Testis (tissue), 3 donors: ENCODE results near the gene MFSD11. TPM values are rescaled to one million over a fixed set of nuclear protein-coding genes. Genes with fewer than 3 reads are reported as not detected.
"Not testable (repeated sequence)": the region's sequence is repeated elsewhere in the genome, so short reads cannot be mapped to it uniquely, and the experiment has no call there.

ENCODE experiments used
- DNase-seq: peaks from one replicate; pipeline ENCODE4 v3.0.0-alpha.2; 2019
- H3K27ac ChIP-seq, 2 donors: fragments of 200-600 bp; sonication (generic); one replicate each; pipeline ENCODE4 v1.5.1; 2019
- H3K27me3 ChIP-seq: fragments of 200-600 bp; sonication (generic); one replicate; pipeline ENCODE4 v1.5.1; 2019
- H3K36me3 ChIP-seq: fragments of 200-600 bp; sonication (generic); one replicate; pipeline ENCODE4 v1.5.1; 2017; ENCODE audit warnings: low read depth; ENCODE audit errors: missing control alignments
- H3K4me1 ChIP-seq: fragments of 200-600 bp; sonication (generic); one replicate; pipeline ENCODE4 v1.5.1; 2019
- H3K4me3 ChIP-seq, 2 donors: fragments of 200-600 bp; sonication (generic); one replicate each; pipeline ENCODE4 v1.5.1; 2017 to 2019
- H3K9me3 ChIP-seq: fragments of 200-600 bp; sonication (generic); one replicate; pipeline ENCODE4 v1.5.1; 2017
- CTCF ChIP-seq, 3 experiments: fragments of 450-650 bp in 2 of 3; fragments of 200-600 bp in 1 of 3; sonication (generic) in 1 of 3; IDR thresholded peaks; one replicate each; pipeline ENCODE4 v1.5.1; 2016 to 2019; ENCODE audit warnings: antibody characterized with exemption in 3 of 3, mild to moderate bottlenecking in 2 of 3, moderate library complexity in 1 of 3
- POLR2A ChIP-seq: fragments of 450-650 bp; IDR thresholded peaks from one replicate; pipeline ENCODE4 v1.6.1; 2017; ENCODE audit warnings: antibody characterized with exemption, mild to moderate bottlenecking, moderate library complexity
- WGBS, 2 donors: methylation state at CpG; one replicate each; pipeline ENCODE4 v1.1.5; 2018; 5-methylcytosine and 5-hydroxymethylcytosine counted together
- intact Hi-C: fragments of 100-400 bp; cut with DNase I; formaldehyde crosslinking; loops from one replicate; pipeline ENCODE4 v1.15.1; 2023; ENCODE audit warnings: low total_unique reads
- polyA plus RNA-seq: library from polyadenylated mRNA; stranded (reverse); fragments of 350-450 nt; fragmentation: Illumina TruSeq; extraction: RNeasy Lipid Tissue Mini Kit (QIAGEN cat#74804); gene quantifications from one replicate; pipeline ENCODE4 v1.2.3, GENCODE V29; 2014; ENCODE audit warnings: low read depth, low replicate concordance; ENCODE audit not compliant: insufficient read depth
- total RNA-seq, 2 donors: library from RNA; depleted of rRNA; stranded (reverse); fragments of >200 nt; gene quantifications; one replicate each; pipeline ENCODE4 v1.2.3, GENCODE V29; 2016

MFSD11 gene
- total and polyA plus RNA-seq, 3 donors from 2014 or later: 38.5 to 102 (median 51.7) TPM

GRCh38 chr17:76737082-76737675, 740 bp upstream of the MFSD11 start, which contains the start of gene SRSF2:
Gene SRSF2, minus strand, starts transcription at chr17:76737331. Its CDS starts 171 bp downstream, at chr17:76737160.
- peak within 1 kb of the TSS; percentile 99 for H3K4me3 ChIP-seq
- no peaks in the 10 kb centered on the region for H3K36me3 ChIP-seq
- peaks cover 31% of the 10 kb centered on the region for H3K4me1 ChIP-seq
- H3K27me3 ChIP-seq: no peaks in the 10 kb centered on the region
- TF ChIP-seq POLR2A: peak; percentile 99
- TF ChIP-seq CTCF (IDR thresholded peaks at IDR 0.05): no peak
- DNase-seq: peak; percentile 98
- intact Hi-C loops: no loop called here
- H3K9me3 ChIP-seq: no peaks in the 10 kb centered on the region
- 0% methylated on average over 49 of the region's 60 CpGs; no CpG with 5 or more reads in 1 of the 2 donors for WGBS, 2 donors
- H3K27ac ChIP-seq: peak within 1 kb of the TSS; percentile 97 to 98

- H3K27ac ChIP-seq: peak overlapping the region in 1 of 2 donors; percentile 97
- intact Hi-C loops: no loop called here
- peak overlapping the region; percentile 99 for H3K4me3 ChIP-seq
- WGBS, 2 donors: 1 to 2% methylated on average over 7 of the region's 7 CpGs
- TF ChIP-seq POLR2A (no peak), CTCF (IDR thresholded peaks at IDR 0.05) (no peak)
- no peaks in the 10 kb centered on the region for H3K27me3 ChIP-seq
- H3K36me3 ChIP-seq: no peaks in the 10 kb centered on the region
- no peak for DNase-seq
- H3K9me3 ChIP-seq: no peaks in the 10 kb centered on the region
- peaks cover 22% of the 10 kb centered on the region for H3K4me1 ChIP-seq
Observed at GRCh38 chr17:76738468-76738850, 540 bp downstream of the MFSD11 start.

- peaks cover 13% of the 10 kb centered on the region for H3K4me1 ChIP-seq
- H3K36me3 ChIP-seq, intact Hi-C loops, H3K27ac ChIP-seq, H3K9me3 ChIP-seq, H3K4me3 ChIP-seq, DNase-seq, H3K27me3 ChIP-seq: not testable (repeated sequence)
- WGBS, 2 donors: 62 to 66% methylated on average over 17 of the region's 17 CpGs
Observed at GRCh38 chr17:76739568-76740115, 1.7 kb downstream of the MFSD11 start.

GRCh38 chr17:76740329-76741118, 2.6 kb downstream of the MFSD11 start:
- Histone ChIP-seq H3K36me3 (no peaks in the 10 kb centered on the region), H3K27ac (no peak overlapping the region), H3K4me1 (peaks cover 8% of the 10 kb centered on the region), H3K9me3 (no peaks in the 10 kb centered on the region), H3K4me3 (no peak overlapping the region), H3K27me3 (no peaks in the 10 kb centered on the region)
- intact Hi-C loops: no loop called here
- TF ChIP-seq POLR2A: no peak
- no peak for TF ChIP-seq CTCF (IDR thresholded peaks at IDR 0.05)
- WGBS, 2 donors: 62 to 72% methylated on average over 5 of the region's 5 CpGs
- DNase-seq: no peak

- Histone ChIP-seq H3K36me3 (no peaks in the 10 kb centered on the region), H3K27me3 (no peaks in the 10 kb centered on the region), H3K27ac (no peak overlapping the region), H3K4me3 (no peak overlapping the region), H3K9me3 (no peaks in the 10 kb centered on the region), H3K4me1 (peaks cover 8% of the 10 kb centered on the region)
- no peak for TF ChIP-seq POLR2A
- intact Hi-C loops: no loop called here
- no peak for DNase-seq
Observed at GRCh38 chr17:76742958-76743357, 5.0 kb downstream of the MFSD11 start.
